HK-2 (cell line): ENCODE measurements around the gene TFRC.
A peak's percentile ranks its signal among the peaks of the same experiment; 100 is the strongest.
"Not testable (repeated sequence)": the region's sequence is repeated elsewhere in the genome, so short reads cannot be mapped to it uniquely, and the experiment has no call there.

ENCODE experiments used
- DNase-seq: peaks from one replicate; pipeline ENCODE4 v3.0.0-alpha.2; 2018; ENCODE audit not compliant: unreplicated experiment

Gene TFRC

DNA sequence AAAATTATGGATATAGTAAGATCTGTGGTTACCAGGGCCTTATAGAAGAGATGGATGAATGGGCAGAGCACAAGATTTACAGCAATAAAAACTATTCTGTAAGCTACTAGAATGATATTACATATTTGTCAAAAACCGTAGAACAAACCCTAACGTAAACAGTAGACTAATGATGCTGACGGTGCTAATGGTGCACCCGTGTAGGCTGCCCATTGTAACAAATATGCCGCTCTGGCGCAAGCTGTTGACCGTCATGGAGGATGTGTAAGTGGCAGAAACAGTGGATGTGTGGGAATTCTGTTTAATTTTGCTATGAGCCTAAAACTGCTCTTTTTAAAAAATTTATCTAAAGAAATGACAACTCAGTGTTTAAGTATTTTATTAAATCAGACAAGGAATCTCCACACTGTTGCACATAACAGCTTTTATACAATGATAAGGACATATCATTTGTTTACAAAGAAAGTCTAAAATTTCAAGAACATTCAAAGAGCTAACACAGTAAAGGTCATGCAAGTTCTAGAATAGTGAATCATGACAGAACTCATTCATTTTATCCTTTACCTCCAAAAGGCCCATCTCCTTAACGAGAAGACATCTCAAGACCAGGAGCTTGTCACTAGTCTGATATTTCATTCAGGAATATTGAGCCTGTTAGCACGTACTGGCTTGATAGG lies 32.8 kb downstream of the TFRC start:
- no peak for DNase-seq

DNA sequence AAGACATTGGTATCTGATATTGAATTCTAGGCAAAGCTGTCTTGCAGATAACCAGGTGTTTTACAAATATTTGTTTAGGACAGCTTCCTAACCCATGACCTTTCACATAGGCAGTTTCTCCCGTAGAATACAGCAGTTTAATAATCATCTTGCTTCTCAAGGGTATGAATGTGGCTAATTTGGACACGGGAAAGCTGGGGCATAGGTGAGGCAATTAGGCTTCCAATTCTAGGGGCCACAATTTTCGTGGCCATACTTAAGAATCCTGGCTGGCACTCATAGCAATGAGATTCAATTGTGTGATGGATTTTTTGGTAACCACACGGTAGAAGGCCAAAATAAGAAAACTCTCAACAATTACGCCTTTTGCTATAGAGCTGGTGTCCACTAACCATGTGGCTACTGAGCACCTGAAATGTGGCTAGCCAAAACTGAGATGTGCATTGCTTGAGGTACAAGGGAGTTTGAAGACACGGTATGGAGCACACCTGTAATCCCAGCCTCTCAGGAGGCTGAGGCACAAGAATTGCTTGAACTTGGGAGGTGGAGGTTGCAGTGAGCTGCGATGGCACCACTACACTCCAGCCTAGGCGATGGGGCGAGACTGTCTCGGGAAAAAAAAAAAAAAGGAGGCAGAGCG lies 34.4 kb downstream of the TFRC start:
- no peak for DNase-seq

DNA sequence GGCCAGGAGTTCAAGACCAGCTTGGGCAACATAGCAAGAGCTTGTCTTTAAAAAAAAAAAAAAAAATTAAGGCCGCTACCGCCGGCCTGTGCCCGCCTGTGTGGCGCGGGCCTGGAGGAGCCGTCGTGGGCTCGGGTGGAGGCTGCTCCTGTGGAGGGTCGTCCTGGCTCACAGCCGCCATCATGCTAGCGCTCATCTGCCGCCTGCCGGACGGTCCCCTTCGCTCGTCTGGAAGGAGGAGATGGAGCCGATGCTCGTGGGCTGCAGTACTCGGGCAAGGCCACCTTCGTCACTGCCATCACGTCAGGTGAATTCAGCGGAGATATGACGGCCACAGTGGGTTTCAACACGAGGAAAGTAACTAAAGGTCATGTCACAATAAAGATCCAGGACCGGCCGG lies 37.4 kb downstream of the TFRC start:
- no peak for DNase-seq

DNA sequence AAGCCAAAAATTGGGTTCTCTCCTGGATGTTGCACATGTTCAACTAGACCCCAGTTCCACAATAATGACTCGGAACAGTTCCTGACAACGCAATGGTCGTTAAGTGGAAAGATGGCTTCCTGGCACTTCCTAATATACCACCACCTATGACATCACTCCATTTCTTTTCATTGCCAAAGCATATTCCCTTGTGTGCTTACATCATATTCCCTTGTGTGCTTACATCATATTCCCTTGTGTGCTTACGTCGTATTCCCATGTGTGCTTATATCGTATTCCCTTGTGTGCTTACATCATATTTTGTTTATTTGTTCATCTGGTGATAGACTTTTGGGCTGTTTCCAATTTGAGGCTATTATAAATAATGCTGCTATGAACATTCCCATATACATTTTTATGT lies 39.2 kb downstream of the TFRC start:
- no peak for DNase-seq

DNA sequence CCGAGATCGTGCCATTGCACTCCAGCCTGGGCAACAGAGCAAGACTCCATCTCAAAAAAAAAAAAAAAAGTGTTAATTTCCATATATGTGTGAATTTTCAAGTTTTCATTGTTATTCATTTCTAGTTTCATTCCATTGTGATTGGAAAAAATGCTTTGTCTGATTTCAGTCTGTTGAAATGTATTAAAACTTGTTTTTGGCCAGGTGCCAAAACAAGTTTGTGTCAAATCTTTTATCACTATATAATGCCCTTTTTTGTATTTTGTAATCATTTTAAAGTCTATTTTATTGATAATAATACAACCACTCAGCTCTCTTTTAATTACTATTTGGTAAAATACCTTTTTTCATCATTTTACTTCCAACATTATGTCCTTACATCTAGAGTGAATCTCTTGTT lies 42.5 kb downstream of the TFRC start:
- DNase-seq, result no peak

DNA sequence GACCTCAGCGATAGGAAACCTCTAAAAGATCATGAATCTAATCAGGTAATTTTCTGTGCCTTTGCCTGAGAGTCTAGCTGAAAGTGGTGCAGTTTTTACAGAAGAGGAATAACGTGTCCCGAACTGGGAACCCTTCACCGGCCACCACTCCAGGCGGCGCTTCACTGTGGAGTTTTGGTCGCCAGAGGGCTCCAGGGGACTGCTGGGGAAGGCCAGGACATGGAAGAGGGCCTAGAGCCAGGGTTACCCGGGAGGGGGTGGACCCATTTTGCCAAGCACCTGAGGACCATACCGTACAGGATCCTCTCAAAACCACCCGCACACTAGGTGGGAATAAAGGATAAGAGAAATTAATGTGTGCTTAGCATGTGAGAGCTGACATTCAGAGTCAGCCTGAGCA lies 55.8 kb downstream of the TFRC start:
- not testable (repeated sequence) for DNase-seq

DNA sequence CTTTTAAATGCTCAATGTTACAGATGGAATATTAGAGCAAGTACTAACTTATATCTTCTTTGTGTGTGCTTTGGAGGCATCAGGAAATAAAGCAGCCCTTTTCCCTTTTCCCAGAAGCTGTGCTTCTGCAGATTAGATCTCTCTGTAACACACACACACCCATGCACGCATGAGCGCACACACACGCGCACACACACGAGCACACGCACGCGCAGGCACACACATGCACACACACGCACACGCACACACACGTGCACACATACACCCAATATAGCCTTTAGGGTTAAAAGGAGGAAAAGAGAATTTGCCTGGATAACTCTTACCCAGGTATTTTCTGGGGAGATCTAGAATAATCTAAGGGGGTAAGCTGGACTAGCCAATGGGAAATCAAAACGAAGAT lies 56.9 kb downstream of the TFRC start:
- no peak for DNase-seq

DNA sequence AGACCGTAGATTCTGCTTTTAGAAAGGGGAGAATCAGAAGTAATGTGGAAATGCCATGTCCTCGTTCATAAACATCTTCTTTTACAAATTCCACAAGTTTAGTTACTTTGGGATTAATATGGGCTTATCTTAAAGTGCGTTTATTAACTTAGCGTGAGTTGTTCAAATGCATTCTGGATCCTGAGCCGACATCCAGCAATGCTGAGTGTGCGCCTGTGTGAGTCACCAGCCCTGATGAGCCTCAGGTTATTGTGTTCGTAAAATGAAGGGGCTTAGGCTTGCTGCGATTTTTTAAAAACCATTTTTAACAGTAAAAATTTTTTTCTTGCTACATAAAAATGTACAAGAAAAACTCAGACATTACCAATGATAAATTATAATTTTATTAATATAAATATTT lies 57.9 kb downstream of the TFRC start:
- DNase-seq, result no peak

DNA sequence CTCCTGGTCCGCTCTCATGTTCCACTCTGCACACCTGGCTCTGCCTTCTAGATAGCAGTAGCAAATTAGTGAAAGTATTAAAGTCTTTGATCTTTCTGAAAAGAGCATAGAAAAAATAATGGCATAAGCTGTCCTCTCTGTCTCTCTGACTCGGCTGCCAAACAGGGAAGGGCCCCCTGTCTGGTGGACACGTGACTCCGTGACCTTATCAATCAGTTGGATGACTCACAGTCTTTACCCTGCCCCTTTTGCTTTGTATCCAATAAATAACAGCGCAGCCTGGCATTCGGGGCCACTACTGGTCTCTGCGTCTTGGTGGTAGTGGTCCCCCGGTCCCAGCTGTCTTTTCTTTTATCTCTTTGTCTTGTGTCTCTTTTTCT lies 59.4 kb downstream of the TFRC start:
- not testable (repeated sequence) for DNase-seq

DNA sequence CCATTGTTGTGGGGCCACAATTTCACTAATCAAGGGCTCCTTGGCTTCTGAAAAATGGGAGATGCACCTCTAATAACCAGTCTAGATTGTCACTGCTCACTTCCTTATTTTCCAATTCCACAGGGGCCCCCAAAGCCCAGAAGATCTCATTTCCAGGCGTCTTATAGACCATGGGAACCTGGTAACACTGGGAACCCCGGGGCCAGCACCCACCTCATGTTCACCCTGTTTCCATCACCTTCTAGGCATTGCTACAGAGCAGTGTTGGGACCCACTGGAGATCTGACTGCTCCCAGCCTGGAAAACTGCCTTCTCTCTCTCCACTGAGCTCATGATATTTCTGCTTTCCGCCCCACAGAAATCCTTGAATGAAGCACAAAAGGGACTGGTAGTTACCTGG lies 61.5 kb downstream of the TFRC start:
- no peak for DNase-seq

DNA sequence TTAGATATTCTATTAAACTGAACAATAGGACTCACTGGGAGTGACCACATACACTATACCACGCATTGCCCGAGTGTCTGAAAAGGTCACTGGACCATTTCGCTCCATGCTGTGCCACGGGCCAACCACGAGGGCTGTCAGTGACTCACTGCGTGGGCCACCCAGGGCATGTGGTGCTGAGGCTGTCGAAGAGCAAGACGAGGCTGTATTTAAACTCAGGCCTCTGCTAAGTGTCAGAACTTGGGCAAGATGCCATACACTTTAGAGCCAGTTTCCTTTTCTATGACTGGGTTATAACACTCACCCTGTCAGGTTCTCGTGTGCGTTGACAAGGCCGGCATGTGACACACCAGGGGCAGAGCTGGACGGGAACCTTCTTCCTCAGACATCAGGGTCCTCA lies 62.3 kb downstream of the TFRC start:
- peak; percentile 16 for DNase-seq

DNA sequence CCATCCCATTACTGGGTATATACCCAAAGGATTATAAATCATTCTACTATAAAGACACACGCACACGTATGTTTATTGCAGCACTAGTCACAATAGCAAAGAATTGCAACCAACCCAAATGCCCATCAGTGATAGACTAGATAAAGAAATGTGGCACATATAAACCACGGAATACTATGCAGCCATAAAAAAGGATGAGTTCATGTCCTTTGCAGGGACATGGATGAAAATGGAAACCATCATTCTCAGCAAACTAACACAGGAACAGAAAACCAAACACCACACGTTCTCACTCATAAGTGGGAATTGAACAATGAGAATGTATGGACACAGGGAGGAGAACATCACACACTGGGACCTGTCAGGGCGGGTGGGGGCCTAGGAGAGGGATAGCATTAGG lies 63.7 kb downstream of the TFRC start:
- DNase-seq, result not testable (repeated sequence)

DNA sequence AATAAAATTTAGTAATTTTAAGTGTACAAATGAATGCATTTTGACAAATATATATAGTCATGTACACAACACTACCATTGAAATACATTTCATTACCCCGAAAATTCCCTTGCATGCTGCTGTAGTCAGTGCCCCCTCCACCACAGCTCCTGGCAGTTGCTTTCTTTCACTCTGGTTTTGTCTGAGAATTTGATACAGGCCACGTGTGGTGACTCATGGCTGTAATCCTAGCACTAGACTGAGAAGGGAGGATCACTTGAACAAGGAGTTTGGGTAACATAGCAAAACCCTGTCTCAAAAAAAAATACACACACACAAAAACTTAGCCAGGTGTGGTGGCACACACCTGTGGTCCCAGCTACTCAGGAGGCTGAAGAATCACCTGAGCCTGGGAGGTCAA lies 65.4 kb downstream of the TFRC start:
- peak; percentile 16 for DNase-seq

DNA sequence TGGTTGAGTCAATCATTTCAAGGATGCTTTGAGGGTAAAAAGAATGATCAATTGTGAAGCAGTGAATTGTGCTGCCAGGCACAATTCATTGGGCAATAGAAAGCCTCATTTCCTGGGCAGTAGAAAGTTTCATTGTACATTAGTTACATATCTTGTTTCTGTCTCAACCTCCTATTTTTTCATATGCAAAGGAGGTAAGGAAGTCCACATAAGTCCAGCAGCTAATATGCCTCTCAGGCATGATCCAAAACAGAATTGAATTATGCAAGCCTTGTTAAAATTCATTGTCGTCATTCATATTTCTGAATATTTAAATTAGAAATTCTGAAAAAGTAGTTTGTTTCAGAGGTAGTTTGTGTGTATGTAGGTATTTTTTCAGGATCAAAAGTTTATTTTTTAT lies 65.8 kb downstream of the TFRC start:
- DNase-seq, result no peak

DNA sequence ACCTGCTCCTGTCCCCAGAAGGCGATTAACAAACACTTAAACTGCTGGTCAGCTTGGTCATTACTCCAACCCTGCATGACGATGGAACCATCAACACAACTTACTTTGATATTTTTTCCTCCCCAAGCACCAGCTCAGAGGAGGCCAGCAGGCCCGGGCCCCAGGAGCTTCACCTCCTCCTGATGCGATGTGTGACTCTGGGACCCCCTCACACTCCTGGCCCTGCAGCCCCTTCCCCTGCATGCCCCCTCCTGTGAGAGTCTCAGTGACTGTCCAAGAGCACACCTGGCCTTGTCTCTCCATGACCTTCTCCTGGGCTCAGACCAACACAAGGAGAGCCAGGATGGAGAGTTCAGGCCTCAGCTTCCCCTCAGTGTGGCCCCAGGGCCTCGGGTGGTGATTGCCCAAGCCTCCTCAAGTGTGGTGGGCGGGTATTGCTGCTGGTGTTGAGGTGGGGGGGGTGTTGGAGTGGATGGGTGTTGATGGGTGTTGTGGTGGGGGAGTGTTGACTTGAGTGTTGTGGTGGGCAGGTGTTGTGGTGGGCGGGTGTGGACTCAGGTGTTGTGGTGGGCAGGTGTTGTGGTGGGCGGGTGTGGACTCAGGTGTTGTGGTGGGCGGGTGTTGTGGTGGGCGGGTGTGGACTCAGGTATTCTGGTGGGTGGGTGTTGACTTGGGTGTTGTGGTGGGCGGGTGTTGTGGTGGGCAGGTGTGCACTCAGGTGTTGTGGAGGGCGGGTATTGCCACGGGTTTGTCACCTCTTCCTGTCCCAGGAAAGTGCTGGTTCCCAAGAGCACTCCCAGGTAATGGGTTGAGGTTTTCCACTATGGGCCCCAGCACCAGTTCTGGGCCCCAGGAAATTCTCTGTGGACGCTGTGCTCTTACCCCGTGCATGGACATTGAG lies 68.1 kb downstream of the TFRC start:
- no peak for DNase-seq

DNA sequence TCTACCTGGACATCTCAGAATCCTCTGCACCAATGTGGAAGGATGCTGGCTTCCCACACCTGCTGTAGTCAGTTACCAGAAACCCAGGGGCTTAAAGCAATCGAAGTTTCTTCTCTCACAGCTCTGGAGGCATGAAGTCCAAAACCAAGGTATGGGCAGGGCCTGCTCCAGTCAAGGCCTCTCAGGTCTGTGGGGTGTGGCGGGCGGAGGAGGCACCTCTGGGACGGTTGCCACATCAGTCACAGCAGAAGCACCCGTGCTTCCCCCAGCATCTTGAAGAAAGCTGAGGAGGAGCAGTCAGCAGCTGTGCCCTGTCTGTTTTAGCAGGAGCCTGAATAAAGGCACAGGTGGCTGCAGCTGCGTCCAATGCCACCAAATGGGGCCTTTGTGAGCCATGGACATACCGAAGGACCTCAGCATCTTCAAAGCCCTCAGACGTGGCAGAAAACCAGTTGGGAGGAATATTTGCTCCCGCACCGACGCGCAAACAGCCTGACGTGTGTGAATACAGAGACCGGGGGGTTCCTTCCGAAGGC lies 68.9 kb downstream of the TFRC start:
- no peak for DNase-seq

DNA sequence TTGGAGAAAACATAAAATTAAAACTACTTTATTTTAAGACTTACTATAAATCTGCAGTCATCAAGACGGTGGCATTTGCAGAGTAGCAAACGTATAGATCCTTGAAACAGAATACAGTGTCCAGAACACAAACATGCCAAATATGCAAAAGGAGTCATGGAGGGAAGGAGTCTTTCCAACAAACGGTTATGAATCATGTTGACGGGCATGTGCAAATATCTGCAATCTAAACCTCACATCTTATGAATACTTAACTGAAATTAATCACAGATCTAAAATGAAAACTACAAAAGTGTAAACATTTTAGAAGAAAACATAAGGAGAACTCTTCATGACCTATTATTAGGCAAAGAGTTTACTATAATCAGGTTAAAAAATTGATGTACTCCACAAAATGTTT lies 69.4 kb downstream of the TFRC start:
- DNase-seq, result no peak

DNA sequence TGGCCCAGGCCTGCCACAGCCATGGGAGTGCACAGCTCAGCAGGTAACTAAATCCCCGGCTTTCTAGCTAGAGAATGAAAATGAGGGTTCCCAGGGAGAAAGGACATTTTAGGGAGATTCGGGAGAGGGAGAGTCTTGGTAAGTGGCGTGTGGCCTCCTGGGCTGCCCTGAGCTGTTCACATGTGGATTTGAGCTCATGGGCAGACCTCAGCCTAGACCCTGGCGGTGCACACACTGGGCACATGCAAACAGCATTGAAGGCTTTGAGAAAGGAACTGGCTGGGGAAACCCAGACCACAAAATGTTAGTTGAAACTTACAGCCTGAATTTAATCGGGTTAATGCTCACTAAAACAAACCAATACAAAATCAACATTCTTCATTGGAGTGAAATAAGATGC lies 72.4 kb downstream of the TFRC start:
- DNase-seq, result no peak

DNA sequence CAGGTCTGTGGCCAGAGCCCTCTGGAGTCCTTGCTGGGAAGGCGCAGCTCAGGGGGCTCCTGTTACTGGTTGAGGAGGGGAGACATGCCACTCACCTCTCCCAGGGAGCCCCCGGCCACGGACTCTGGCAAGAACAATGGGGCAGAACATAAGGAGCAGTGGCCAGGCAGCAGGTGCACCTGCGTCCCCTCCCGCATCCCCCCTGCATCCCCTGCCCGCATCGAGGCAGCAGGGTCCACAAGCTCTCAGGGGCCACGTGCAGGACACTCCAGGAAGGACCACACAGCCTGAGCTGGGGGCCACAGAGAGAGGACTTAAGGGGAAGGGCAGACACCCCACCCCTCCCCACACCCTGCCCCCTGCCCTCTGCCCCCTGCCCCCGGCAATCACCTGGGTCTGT lies 73.0 kb downstream of the TFRC start:
- no peak for DNase-seq

DNA sequence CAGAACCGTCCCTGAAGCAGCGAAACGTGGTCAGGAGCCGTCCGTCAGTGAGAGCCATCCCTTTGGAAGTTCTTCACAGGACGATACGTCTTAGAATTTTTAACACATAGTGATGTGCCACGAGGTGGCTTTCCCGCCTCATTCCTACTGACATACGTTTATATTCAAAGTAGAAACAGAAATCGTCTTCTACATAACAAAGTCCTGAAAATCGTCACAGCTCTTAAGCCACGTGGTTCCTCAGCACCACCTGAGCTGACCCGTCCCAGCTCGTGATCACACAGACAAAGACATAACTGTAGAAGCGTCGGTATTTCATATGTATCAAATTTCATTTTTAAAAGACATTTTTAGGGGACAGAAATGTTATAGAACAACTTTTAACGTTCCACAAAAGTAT lies 73.5 kb downstream of the TFRC start:
- no peak for DNase-seq

DNA sequence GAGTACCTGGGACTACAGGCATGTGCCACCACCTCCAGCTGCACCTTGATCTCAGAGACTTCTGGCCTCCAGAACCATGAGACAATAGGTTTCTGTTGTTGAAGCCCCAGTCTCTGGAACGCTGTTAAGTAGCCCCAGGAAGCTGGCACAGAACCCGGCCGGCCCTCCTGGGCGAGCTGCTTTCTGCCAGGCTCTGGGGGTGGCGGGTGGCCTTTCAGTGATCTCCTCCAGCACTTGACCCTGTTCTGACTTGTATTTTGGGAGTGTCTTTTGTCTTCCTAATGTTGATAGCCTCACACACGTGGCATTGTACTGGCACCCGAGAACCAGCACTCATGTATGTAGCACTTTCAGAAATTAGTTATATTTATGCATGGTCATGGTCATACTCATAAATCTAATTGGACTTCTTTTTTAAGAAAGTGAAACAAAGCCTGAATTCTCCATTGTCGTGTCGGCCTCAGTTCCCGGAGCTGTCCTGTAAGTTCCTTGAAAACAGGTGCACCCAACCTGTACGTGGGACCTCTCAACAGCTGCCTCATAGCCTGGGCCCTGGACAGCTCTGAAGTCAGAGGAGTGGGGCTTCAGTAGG lies 74.0 kb downstream of the TFRC start:
- no peak for DNase-seq

DNA sequence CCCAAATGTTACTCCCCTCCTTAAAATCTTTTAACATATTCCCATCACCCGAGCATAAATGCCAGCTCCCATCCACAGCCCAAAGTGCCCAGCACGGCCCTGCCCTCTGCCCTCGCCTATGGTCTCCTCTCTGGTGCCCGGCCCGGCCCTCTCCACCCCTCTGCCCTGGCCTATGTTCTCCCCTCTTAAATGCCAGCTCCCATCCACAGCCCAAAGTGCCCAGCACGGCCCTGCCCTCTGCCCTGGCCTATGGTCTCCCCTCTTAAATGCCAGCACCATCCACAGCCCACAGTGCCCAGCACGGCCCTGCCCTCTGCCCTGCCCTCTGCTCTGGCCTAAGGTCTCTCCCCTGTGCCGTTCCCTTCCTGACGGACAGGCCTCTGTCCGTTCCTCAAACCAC lies 76.6 kb downstream of the TFRC start:
- DNase-seq, result not testable (repeated sequence)
